ENCODE results near the gene ABCA4. TPM values are rescaled to one million over a fixed set of nuclear protein-coding genes. Genes with fewer than 3 reads are reported as not detected.

The ABCA4 gene
- total and polyA plus RNA-seq, 2 experiments from 2014 or later: 0.53 to 1.4 TPM

- Histone ChIP-seq H3K4me2 (no peak overlapping the region), H2AFZ (no peak overlapping the region), H4K20me1 (ENCODE audit: insufficient read depth, poor library complexity, severe bottlenecking) (no peaks in the 10 kb centered on the region), H3K27ac (no peak overlapping the region), H3K4me3 (no peak overlapping the region), H3K9me2 (replicated peaks; ENCODE audit: insufficient read depth) (no peaks in the 10 kb centered on the region), H3K9me3 (ENCODE audit: low read depth) (no peaks in the 10 kb centered on the region), H3K36me3 (replicated peaks; ENCODE audit: insufficient read depth, low read depth) (no peaks in the 10 kb centered on the region), H3K79me2 (no peaks in the 10 kb centered on the region), H3K27me3 (no peaks in the 10 kb centered on the region), H3K4me1 (ENCODE audit: insufficient read depth) (peaks cover 21% of the 10 kb centered on the region)
- 92% methylated on average over 9 of the region's 9 CpGs for WGBS (ENCODE audit: low lambda C conversion rate, missing lambda C conversion rate)
- DNase-seq (ENCODE audit: low spot score): no peak
- TF ChIP-seq CTCF (IDR thresholded peaks at IDR 0.05; ENCODE audit: poor library complexity): no peak
Observed at GRCh38 chr1:94019327-94019726, 101.6 kb downstream of the ABCA4 start.

- Histone ChIP-seq H3K36me3 (replicated peaks; ENCODE audit: insufficient read depth, low read depth) (no peaks in the 10 kb centered on the region), H3K79me2 (no peaks in the 10 kb centered on the region), H2AFZ (no peak overlapping the region), H3K4me3 (no peak overlapping the region), H4K20me1 (ENCODE audit: insufficient read depth, poor library complexity, severe bottlenecking) (no peaks in the 10 kb centered on the region), H3K27ac (no peak overlapping the region), H3K4me2 (no peak overlapping the region), H3K9me2 (replicated peaks; ENCODE audit: insufficient read depth) (no peaks in the 10 kb centered on the region), H3K27me3 (no peaks in the 10 kb centered on the region), H3K4me1 (ENCODE audit: insufficient read depth) (peaks cover 32% of the 10 kb centered on the region), H3K9me3 (ENCODE audit: low read depth) (no peaks in the 10 kb centered on the region)
- TF ChIP-seq EZH2phosphoT487 (IDR thresholded peaks at IDR 0.05; ENCODE audit: low read depth, severe bottlenecking, unreplicated experiment) (no peak), EZH2 (IDR thresholded peaks at IDR 0.05; ENCODE audit: borderline replicate concordance) (no peak), CTCF (IDR thresholded peaks at IDR 0.05; ENCODE audit: poor library complexity) (no peak)
- WGBS (ENCODE audit: low lambda C conversion rate, missing lambda C conversion rate): 79% methylated on average over 6 of the region's 6 CpGs
- no peak for DNase-seq (ENCODE audit: low spot score)
Observed at GRCh38 chr1:94017155-94017829, 103.7 kb downstream of the ABCA4 start.

GRCh38 chr1:94015489-94015817 is 105.5 kb downstream of the ABCA4 start:
- H3K4me1 ChIP-seq (ENCODE audit: insufficient read depth): peaks cover 18% of the 10 kb centered on the region
- no peaks in the 10 kb centered on the region for H3K9me2 ChIP-seq (replicated peaks; ENCODE audit: insufficient read depth)
- TF ChIP-seq EZH2 (IDR thresholded peaks at IDR 0.05; ENCODE audit: borderline replicate concordance): no peak
- no peak for TF ChIP-seq CTCF (IDR thresholded peaks at IDR 0.05; ENCODE audit: poor library complexity)
- no peak for TF ChIP-seq EZH2phosphoT487 (IDR thresholded peaks at IDR 0.05; ENCODE audit: low read depth, severe bottlenecking, unreplicated experiment)
- H3K79me2 ChIP-seq: no peaks in the 10 kb centered on the region
- WGBS (ENCODE audit: low lambda C conversion rate, missing lambda C conversion rate): 84% methylated on average over 3 of the region's 3 CpGs
- no peaks in the 10 kb centered on the region for H3K27me3 ChIP-seq
- H3K9me3 ChIP-seq (ENCODE audit: low read depth): no peaks in the 10 kb centered on the region
- H3K36me3 ChIP-seq (replicated peaks; ENCODE audit: insufficient read depth, low read depth): no peaks in the 10 kb centered on the region
- H4K20me1 ChIP-seq (ENCODE audit: insufficient read depth, poor library complexity, severe bottlenecking): no peaks in the 10 kb centered on the region
- H3K4me3 ChIP-seq: no peak overlapping the region
- no peak overlapping the region for H2AFZ ChIP-seq
- no peak overlapping the region for H3K27ac ChIP-seq
- H3K4me2 ChIP-seq: no peak overlapping the region
- DNase-seq (ENCODE audit: low spot score): no peak
